Measurements from ENCODE around the gene IGFN1. TPM values are rescaled to one million over a fixed set of nuclear protein-coding genes. Genes with fewer than 3 reads are reported as not detected.

Gene IGFN1
- total and polyA plus RNA-seq, 9 of the 15 experiments (the other 6 are each of a cell fraction or from before 2014, with no cell fraction given) = 0.04 TPM; not detected in 8

- H4K20me1 ChIP-seq (replicated peaks; ENCODE audit: control insufficient read depth, insufficient read depth, low read length) = peaks cover 6% of the 10 kb centered on the region; the same call in 1 of the 2 replicates
- intact Hi-C loops (cut with micrococcal nuclease) = loop anchor here (10.0 kb wide), 1 partner anchor 253 kb away; no protein-coding TSS in a partner anchor
- H3K9me1 ChIP-seq (ENCODE audit: control insufficient read depth, insufficient read depth, low read length) = no peaks in the 10 kb centered on the region
- H2AFZ ChIP-seq (ENCODE audit: low read depth, low read length) = no peak overlapping the region
- WGBS (ENCODE audit: insufficient coverage, low coverage, missing lambda C conversion rate) = 0% methylated on average over 14 of the region's 16 CpGs
- H3K79me2 ChIP-seq (ENCODE audit: control insufficient read depth, insufficient read depth, low read length) = no peaks in the 10 kb centered on the region
- FAIRE-seq (no peak), DNase-seq (ENCODE audit: extremely low read depth in 1 of 4, low spot score in 3 of 4) (no peak), ATAC-seq (no peak)
- H3K4me3 ChIP-seq = no peak overlapping the region
- no peak overlapping the region for H3K27ac ChIP-seq (ENCODE audit: extremely low read depth, low read depth, low read length)
- peaks cover 46 to 60% of the 10 kb centered on the region in 2 experiments for H3K27me3 ChIP-seq (ENCODE audit: control insufficient read depth in 2 of 2, insufficient read depth in 2 of 2, low read length in 2 of 2)
- H3K4me2 ChIP-seq (ENCODE audit: insufficient read depth, low read length) = no peak overlapping the region
- BruUV-seq (replicated peaks) = no TSS peak
- ChIA-PET POLR2A (no interaction called here), CTCF (ENCODE audit: low intra/inter-chr PET ratio) (no interaction called here)
- in situ Hi-C loops (cut with MboI) = no loop called here
- H3K9ac ChIP-seq (ENCODE audit: insufficient read depth in 1 of 2, low read depth in 2 of 2, low read length in 2 of 2) = no peak overlapping the region
- no peaks in the 10 kb centered on the region for H3K9me3 ChIP-seq (replicated peaks; ENCODE audit: control insufficient read depth, insufficient read depth, low read depth, low read length)
- H3K4me1 ChIP-seq (replicated peaks in 1 of 2; ENCODE audit: control insufficient read depth in 2 of 2, insufficient read depth in 2 of 2, low read length in 2 of 2) = peaks cover 0 to 7% of the 10 kb centered on the region in 2 experiments; a peak in 1 of 5 replicates
- TF ChIP-seq ZNF280A (IDR thresholded peaks at IDR 0.05; ENCODE audit: low read depth, partially characterized antibody) (no peak), POLR2A (conservative IDR thresholded peaks at IDR 0.05) (no peak), ESRRB (CRISPR knock-in tag; IDR thresholded peaks at IDR 0.05; ENCODE audit: borderline replicate concordance) (no peak), CREBBP (IDR thresholded peaks at IDR 0.05; ENCODE audit: low read depth, low read length) (no peak), SAFB (IDR thresholded peaks at IDR 0.05; ENCODE audit: borderline replicate concordance, low read depth, low read length) (no peak), CEBPB (tag; IDR thresholded peaks at IDR 0.05) (no peak)
- TF ChIP-seq, protein P1, sequence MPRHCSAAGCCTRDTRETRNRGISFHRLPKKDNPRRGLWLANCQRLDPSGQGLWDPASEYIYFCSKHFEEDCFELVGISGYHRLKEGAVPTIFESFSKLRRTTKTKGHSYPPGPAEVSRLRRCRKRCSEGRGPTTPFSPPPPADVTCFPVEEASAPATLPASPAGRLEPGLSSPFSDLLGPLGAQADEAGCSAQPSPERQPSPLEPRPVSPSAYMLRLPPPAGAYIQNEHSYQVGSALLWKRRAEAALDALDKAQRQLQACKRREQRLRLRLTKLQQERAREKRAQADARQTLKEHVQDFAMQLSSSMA (CRISPR knock-in tag; IDR thresholded peaks at IDR 0.05) = no peak
- no peaks in the 10 kb centered on the region for H3K36me3 ChIP-seq (ENCODE audit: control insufficient read depth, insufficient read depth, low read length)
These were observed 37.7 kb downstream of the IGFN1 start for GRCh38 chr1:201228011-201228983.

All from K562 (cell line).